HG03159 (cell line): ENCODE measurements around the gene CIITA.
"Not testable (repeated sequence)": the region's sequence is repeated elsewhere in the genome, so short reads cannot be mapped to it uniquely, and the experiment has no call there.

Experiments used
- ATAC-seq: cut with Tn5 transposase; IDR thresholded peaks from one replicate; pipeline ENCODE4 v1.9.1; 2021; ENCODE audit warnings: mild to moderate bottlenecking, moderate library complexity; ENCODE audit not compliant: unreplicated experiment

Gene CIITA

DNA sequence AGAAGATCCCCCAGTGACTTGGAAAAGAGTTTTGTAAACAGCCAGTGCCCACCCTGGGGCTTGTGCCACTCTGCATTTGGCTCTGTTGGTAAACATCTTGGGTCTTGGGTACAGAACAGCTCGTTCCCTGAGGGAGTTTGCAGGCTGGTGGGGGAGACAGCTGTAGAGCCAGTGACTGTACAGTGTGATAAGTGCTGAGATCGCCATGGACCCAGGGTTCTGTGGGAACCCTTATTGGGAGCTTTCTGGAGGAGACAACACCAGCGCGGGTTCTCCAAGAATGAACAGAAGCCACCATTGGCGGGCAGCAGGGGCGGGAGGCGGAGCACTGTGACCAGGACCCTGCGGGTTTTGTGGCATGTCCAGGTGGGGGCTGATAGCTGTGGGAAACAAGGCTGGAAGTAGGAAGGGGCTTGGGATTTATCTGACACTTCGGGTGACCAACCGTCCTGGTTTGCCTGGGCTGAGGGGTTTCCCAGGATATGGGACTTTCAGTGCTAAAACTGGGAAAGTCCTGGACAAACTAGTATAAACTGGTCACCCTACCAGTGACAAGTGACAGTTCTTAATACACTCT is 70.3 kb downstream of the CIITA start:
- ATAC-seq: no peak

- ATAC-seq: peak; percentile 71
Observed at GRCh38 chr16:10949424-10949970, 72.5 kb downstream of the CIITA start.

GRCh38 chr16:10950393-10950792 is 73.4 kb downstream of the CIITA start:
- no peak for ATAC-seq

DNA sequence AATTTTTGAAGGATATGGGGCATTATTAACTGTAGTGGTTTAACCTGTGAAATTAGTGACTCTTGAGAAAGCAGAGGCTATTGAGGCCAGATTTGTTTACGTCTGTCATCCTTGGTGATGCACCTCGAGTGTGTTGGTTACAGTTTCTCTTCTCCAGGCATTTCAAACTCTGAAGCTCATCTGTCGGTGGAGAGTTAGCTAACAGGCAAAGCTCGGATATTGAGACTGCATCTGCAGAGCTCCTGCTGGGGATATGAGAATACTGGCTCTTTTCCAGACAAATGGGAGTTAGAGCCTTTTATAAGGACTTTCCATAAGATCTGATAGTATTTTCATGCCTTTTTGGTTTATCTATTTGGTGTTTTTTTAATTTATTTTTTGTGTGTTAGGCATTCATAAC is 74.0 kb downstream of the CIITA start:
- no peak for ATAC-seq

GRCh38 chr16:10954903-10955302 is 77.9 kb downstream of the CIITA start:
- no peak for ATAC-seq

DNA sequence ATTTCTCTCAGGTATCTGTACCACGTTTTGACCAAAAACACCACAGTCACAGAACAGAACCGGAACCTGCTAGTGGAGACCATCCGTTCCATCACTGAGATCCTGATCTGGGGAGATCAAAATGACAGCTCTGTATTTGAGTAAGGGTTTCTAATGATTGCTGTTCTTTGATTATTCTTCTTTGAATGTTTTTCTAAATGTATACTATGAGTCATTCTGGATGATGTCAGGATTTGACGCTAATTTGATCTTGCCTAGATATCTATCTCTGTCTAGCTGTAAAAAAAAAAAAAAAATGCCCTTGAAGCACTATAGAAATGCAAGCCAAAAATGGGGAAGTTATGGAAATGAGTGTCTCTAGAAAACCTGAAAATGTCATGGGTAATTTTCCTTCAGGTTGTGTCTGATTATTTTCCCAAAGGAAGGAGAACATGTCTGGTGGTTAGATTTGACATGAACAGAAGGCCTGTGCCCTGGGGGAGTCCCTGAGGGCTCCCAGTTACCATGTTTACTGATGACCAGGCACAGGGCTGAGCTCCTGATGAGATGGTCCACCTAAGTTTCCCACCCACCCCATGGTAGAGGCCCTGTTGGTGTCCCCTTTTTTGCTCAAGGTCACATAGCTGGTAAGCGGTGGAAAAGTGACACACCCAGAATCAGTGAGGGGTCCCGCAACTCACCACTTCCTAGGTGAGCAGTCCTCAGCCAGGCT is 80.9 kb downstream of the CIITA start:
- ATAC-seq: no peak

DNA sequence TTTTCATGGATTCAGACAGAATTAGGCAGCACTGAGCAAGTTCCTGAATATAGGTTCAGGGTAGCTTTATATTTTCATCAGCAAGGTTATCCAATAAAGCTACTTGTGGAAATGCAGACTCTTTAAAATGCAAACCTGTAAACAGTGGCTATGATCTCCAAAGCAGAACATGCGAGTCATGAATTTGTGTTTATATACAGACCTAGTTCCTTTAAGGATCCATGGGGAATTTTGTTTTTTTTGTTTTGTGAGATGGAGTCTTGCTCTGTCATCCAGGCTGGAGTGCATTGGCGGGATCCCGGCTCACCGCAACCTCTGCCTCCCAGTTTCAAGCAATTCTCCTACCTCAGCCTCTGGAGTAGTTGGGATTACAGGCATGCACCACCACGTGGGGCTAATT is 82.2 kb downstream of the CIITA start:
- no peak for ATAC-seq

DNA sequence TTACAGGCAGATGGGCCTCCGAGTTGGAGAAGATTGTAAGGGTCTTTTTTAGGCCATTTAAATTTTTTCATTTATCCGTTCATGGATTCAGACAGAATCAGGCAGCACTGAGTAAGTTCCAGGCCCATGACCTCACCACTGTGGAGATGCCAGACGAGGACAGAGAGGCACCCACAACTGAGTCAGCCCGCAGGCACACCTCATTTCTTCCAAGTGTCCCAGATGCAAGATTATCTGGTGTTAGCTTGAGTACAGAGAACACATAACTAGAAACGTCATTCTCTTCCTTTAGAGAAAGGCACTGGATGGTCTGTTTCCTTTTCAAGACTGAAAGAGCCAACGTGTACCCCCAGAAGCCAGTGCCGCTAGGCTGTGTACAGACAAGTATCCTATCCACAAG is 84.2 kb downstream of the CIITA start:
- ATAC-seq: no peak

DNA sequence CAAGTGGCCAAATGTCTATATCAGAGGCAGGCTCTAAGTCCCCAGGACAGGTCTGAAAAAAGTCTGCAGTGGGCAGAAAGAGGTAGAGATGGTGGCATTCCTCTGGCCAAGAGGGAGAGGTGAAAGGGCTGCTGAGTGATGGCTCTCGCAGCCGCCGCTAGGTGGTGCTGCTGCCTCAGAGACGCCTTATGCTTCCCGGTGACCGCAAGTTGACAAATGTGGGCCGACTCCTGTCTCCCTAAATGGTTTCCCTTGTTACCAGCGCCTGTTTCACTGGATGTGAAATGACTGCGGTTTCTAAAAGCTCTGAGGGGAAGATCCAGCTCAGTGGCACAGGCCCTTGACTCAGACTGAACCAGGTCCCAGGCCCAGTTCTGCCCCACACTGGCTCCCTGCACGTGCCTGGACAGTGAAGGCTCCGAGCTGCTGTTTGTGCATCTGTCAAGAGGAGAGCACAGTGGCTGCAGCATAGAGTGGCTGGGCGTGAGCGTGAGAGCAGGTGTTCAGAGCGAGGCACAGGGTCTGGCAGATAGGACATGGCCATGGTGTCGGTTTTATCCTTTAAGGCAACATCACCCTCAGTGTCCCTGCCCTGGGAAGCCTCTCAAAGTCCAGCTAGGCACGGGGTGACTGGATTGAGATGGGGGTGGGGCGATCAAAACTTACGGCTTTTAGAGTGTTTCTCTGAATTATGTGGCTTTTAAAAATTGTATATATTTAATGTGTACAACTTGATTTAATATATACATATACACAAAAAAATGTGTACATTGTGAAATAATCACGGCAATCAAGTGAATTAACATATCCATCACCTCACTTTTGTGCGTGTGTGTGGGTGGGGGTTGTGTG is 87.3 kb downstream of the CIITA start:
- ATAC-seq: peak; percentile 40

- peak; percentile 42 for ATAC-seq
Observed at GRCh38 chr16:10964891-10965326, 87.9 kb downstream of the CIITA start.

DNA sequence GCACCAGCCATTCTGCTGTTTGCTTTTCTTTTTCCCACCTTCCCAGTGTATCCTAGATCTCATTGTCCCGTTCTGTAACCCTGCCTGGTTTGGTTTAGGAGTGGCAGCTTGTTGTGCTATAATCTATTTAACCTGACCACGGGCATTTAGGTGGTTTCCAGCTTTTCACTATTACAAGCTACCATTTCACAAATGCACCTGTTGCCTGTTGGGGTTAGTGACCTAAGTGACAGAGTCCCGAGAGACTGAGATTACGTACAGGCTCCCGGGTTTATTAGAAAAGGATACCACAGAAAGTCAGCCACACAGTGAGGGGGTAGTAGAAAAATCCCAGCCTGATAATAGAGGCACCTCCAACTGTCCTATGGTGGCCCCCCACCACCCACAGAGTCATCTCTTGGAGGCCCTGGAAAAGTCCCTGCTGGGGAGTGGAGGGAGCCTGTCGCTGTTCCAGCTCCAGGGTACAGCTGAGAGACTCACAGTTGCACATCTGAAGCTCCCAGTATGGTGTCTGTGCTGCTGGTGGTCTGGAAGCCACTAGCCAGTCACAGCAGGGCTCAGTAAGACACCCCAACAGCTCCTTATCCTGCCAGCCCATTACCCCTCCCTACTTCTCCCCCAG is 88.5 kb downstream of the CIITA start:
- peak; percentile 48 for ATAC-seq

DNA sequence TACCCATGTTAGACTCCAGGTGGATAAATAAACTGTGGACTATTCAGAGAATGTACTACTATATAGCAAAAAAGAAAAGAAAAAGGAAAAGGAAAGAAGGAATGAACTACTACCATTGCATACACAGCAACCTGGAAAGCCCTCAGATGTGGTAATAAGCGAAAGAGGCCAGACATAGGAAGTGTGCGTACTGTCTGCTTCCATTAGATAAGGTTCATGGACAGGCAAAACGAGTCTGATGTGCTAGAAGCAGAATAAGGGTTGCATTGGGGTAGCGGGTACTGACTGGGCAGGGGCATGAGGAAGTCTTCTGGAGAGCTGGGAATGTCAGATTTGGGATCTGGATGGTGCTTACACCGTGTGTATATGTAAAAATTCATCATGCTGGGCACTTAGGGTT is 89.1 kb downstream of the CIITA start:
- ATAC-seq: no peak

- not testable (repeated sequence) for ATAC-seq
Observed at GRCh38 chr16:10966559-10966958, 89.6 kb downstream of the CIITA start.

DNA sequence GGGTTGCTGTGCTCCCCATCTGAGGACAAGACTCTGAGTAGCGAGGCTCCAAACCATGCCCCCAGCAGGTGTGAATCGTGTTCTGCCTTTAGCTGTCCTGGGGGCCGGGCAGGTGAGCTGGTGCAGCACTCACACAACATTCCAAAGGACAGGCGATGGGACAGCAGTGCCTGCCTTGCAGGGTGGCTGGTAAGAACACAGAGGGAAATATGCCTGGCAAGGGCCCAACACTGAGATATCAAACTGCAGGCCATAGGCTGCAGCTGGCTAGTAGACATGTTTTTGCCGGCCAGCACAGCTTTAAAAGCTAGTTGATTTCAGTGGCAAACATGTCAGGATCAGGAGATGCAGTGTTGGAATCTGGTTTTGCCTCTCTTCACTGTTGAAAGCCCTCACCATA is 91.0 kb downstream of the CIITA start:
- ATAC-seq: no peak

DNA sequence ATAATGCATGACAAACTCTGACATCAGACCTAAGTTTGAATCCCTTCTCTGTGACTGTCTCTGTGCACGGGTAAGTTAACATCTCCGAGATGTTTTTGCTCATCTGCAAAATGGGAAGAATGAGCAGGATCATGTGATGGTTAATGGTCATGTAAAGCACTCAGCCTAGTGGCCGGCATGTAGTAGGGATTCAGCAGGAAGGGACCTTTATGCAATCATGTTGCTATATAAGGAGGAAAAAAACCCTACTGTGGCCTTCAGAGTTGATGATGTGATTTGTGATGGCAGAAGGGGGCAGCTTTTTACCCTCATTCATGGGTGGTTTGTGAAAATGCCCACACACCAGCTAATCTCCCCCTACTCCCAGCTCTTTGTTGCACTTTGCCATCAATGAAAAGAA is 91.5 kb downstream of the CIITA start:
- ATAC-seq: no peak

DNA sequence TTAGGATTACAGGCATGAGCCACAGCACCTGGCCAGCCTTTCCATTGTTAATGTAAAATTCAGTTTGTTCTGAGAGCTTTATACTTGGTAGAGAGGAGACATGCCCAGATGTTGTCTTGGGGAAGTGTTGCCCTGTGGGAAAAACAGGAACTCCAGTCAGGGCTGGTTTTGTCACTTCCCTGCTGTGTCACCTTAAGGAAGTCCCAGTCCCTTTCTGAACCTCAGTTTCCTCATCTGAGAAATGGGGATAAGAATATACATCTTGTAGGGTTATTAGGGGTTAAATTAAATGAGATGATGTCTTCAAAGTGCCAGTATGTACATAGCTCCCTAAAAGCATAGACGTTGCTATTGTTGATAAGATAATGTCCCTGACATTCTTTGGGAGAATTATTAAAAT is 92.6 kb downstream of the CIITA start:
- ATAC-seq: no peak

GRCh38 chr16:10970065-10970464 is 93.1 kb downstream of the CIITA start:
- ATAC-seq: no peak

- ATAC-seq: no peak
Observed at GRCh38 chr16:10971560-10971961, 94.6 kb downstream of the CIITA start.

- no peak for ATAC-seq
Observed at GRCh38 chr16:10972108-10972818, 95.3 kb downstream of the CIITA start.

DNA sequence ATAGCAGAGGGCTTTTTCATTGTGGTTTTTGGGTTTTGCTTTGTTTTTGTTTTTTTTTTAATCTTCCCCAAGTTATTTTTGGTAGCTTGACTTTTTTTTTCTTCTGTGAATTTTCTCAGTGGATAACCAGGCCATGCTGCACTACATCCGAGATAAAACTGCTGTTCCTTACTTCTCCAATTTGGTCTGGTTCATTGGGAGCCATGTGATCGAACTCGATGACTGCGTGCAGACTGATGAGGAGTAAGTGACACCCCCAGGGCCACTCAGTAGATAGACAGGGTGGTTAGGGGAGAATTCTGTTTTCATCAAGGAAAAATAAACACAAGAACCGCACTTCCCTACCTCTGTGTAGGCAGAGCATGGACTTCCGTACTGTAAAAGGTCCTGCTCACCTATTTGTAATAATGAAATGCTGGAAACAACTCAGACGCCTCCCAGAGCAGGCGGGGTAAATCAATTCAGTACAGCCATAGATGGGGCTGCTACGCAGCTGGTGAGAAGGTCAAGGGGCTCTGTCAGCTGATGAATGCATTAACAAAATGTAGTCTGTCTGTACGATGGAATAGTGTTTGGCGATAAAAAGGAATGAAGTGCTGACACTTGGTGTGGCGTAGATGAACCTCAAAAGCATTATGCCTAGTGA is 95.9 kb downstream of the CIITA start:
- ATAC-seq: no peak
